Daoy (cell line): Measurements from ENCODE around the gene GNAZ. TPM values are rescaled to one million over a fixed set of nuclear protein-coding genes. Genes with fewer than 3 reads are reported as not detected.
"Not testable (repeated sequence)": the region's sequence is repeated elsewhere in the genome, so short reads cannot be mapped to it uniquely, and the experiment has no call there.

Source experiments
- DNase-seq: peaks from one replicate; pipeline ENCODE4 v3.0.0-alpha.2; 2015; ENCODE audit warnings: low read depth
- total RNA-seq: library from RNA; depleted of rRNA; stranded (reverse); fragments of >200 nt; shearing (Covaris generic); gene quantifications from 2 replicates; pipeline ENCODE4 v1.2.3, GENCODE V29; 2014; rRNA removed

Gene GNAZ
- 5.3 and 7.7 TPM in 2 replicates for total RNA-seq

DNA sequence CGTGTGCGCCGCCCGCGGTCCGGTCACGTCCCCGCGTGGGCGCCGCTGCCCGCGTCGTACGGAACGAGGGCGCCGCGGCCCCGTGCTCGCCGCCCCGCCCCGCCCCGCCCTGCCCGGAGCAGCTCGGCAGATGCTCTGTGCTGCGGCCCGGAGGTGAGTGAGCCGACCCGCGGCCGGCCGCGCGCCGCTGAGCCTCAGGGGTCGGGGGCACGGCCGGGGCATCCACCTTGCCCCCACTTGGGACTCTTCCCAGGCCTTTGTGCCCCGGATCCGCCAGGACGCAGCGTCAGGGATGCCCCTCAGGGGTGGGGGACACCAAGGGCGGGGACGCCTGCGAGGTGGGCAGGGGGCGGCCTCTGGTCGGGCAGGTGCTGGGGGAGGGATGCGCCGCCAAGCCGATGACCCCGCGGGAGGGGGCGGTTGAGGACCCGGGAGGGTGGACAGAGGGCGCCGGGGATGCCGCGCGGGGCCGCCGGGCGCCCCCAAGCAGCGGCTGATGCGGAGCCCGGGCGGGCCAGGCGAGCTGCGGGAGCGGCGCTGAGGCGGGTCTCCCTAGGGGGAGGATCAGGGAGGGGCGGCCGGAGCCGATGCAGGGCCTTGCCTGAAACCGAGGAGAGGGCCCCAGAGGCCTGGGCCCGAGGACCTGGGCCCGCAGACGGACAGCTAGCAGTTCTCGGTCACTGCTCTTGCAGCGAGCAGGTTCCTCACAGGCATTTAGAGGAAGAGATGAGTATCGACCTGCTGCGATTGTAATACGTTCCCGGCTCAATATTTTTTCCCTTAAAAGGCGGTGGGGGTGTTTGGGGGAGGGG is at the start of gene GNAZ:
Gene GNAZ (plus strand): TSS at position 102 of the 812 bp plus-strand sequence. CDS start 25,177 bp downstream, outside the sequence.
- peak; percentile 17 for DNase-seq

DNA sequence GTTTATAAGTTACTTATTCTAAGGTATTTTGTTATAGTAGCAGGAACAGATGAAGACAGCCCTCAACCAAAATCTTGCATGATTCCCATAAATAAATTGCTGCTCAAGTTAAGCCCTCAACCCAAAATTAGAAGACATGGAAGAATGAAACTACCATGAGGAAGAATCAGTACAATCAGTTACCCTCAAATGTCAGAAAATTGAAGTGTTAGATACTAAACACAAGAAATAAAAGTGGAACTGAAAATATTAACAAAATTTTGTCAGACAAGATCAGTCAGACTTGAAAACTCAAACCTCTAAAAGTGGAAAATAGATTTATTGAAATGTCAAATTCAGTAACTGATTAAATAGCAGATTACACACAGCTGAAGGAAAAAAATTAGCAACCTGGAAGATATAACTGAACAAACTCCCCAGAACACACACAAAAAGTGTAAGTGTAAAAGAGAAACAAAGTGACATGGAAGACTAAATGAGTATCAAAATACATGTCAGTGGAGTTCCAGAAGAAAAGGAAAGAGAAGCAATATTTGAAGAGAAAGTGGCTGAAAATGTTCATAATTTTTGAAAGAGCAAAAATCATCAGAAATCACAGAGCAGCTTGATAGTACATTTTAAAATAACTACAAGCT is 49.5 kb upstream of the GNAZ start:
- no peak for DNase-seq

DNA sequence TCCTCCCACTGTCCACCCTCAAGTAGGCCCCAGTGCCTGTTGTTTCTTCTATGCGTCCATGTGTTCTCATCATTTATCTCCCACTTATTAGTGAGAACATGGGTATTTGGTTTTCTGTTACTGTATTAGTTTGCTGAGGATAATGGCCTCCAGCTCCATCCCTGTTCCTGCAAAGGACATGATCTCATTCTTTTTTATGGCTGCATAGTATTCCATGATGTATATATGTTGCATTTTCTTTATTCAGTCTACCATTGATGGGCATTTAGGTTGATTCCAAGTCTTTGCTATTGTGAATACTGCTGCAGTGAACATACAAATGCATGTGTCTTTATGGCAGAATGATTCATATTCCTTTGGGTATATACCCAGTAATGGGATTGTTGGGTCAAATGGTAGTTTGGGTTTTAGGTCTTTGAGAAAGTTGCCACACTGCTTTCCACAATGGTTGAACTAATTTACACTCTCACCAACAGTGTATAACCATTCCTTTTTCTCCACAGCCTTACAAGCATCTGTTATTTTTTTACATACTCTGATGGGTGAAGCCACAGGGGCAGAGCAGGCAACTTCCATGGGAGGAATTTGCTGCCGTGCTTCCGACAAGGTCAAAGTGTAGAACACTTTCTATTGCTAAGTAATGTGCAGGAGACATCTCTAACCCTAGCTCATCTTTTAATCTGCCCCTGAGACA is 48.5 kb upstream of the GNAZ start:
- DNase-seq = not testable (repeated sequence)

DNA sequence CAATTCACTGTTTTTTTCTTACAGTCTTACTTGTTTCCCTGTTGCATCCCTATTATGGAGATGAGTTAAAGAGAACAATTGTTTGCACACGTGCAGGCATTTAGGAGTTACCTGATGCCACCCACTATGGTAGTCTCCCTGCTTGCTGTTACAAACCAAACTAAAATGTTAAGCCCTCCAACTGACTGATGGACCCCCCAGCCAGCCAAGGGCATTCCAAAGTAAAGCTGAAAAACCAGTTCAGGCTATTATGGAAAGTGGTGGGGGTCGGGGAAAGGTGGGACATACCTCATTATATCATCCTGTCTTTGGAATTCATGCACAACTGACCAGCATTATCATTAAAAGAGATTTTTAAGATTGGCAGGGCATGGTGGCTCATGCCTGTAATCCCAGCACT is 47.0 kb upstream of the GNAZ start:
- no peak for DNase-seq

GRCh38 chr22:23026777-23027176 is 43.5 kb upstream of the GNAZ start:
- no peak for DNase-seq

DNA sequence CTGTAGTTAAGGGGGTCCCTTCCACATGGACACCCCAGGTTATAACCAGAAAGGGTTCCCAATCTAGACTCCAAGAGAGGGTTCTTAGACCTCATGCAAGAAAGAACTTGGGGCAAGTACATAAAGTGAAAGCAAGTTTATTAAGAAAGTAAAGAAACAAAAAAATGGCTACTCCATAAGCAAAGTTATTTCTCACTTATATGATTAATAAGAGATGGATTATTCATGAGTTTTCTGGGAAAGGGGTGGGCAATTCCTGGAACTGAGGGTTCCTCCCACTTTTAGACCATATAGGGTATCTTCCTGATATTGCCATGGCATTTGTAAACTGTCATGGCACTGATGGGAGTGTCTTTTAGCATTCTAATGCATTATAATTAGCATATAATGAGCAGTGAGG is 42.5 kb upstream of the GNAZ start:
- DNase-seq = not testable (repeated sequence)

DNA sequence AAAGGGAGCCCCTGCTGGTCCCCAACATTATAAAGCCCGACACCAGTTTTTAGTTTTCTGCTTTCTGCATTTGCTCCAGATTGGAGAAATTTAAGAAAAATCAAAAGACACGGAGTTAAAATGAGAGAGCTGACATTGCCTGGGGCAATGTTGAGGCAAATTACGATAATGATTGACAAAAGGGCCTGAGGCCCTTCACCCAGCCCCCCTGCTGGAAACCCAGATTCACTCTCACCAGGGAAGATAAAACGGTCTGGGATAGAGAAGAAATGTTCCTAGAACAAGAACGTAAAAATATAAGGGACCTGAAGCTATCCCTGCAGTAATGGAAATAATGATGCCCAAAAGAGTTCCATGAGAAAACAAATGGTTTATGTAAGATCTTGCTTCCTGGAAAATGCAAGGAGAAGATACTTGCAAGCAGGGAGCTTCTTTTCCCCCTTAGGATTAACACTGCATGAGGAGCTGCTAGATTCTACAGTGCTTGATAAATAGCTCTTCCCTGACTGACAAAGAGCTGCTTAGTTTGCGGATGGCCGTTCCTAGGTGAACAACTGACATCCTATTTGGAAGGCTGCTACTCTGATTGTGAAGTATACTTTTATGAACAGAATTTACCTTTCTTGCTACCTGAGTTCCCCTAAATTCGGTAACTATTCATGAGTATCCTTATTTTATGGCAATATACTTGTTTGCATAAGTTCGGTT is 40.6 kb upstream of the GNAZ start:
- DNase-seq = no peak

- DNase-seq = no peak
Measured at GRCh38 chr22:23031381-23031780, 38.9 kb upstream of the GNAZ start.

DNA sequence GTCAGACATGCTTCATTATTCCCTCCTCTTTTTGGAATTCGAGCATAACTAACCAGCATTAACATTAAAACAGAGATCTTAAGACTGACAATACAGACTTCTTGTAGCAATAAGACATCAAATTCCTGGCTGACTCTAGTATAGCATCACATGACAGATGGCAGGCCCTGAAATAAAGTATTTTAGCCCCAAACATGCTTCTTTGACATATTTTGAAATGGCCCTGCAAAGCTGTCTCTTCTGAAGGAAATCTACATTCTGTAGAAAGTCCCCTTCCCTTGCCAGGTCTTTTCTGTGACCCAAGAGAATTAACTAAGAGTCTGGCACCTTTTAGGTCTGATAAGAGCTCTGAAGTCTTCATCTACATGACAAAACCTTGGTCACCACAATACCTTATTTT is 38.5 kb upstream of the GNAZ start:
- no peak for DNase-seq

DNA sequence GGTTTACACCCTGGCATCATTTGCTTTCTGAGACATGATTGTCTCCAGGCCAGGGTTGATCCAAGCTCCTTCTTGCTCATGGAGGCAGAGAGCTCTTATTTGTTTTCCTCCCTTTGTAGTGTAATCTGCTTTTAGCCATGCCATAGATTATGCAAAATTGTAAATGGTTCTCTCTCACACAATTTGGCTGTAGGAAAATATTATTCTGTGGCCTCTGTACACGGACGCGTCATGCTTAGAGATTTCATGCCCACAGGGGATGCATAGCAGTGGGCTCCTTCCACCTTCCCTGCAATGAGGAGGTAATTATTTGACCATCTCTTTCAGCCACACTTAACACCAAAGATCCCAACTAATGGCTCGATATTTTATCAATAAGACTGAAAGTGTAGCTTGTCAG is 37.7 kb upstream of the GNAZ start:
- no peak for DNase-seq

- no peak for DNase-seq
Measured at GRCh38 chr22:23033116-23033905, 37.0 kb upstream of the GNAZ start.

GRCh38 chr22:23034621-23035556 is 35.4 kb upstream of the GNAZ start:
- no peak for DNase-seq

DNA sequence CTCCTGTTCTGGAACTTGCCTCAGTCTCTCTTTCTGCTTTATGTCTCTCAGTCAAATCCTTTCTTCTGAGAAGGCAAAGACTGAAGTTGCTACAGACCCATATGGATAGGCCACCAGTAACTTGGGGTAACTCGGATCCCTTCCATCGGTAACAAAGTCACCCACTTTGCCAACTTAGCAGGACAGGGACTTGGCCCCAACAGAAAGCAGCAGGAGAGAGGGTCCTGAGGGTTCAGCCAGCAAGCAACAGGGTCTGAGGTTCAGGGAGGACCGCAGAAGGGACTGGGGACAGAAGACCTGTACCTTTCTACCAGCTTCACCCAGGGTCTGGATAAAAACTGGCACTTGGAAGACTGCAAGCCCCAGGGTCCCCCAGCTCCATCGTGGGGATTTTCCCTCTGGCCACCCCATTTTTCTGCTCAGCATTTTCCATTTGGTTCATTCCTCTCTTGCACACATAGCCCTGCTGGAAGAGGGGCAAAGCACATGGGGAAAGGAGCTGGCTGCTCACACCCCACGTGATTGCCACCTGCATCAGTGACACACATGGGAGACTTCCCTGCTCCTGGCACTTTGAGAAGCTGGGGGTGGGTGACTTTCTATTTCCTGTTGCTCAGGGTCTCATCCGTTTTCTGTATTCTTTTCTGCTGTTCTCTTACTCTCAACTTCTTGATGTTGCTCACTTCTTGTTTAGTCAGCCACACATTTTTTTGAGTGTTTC is 34.6 kb upstream of the GNAZ start:
- no peak for DNase-seq

DNA sequence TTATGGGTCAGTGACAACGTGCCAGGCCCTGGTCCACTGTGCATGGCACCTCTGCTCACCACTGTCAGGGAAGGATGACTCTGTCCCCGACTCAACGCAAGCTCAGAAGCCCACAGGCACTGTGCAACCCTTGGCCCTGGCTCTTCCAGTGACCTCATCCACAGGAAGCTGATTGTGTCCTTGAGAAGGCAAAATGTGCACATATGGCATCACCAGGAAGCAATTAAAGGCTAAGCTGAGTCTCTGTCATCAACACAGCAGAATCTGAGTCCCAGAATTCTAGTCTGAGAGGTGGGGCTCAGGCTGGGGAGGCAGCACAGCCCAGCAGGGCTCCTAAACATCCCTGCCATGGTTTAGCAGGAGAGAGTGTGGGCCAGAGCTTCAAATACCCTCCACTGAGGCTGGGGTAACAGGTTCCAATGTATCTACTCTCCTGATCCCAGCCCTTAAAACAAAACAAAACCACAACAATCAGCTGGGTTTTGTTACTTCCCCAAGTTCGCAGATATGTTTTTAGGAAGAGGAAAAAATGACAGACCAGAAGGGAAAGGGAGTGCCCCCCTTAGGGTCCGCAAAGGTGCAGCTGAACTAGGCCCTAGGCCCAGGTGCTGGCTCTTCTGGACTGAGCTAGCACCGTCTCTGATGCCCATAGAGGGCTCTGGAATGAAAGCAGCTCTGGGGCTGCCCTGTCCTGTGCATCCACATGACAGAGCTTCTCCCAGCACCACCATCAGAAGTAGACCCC is 33.5 kb upstream of the GNAZ start:
- DNase-seq = peak; percentile 80

DNA sequence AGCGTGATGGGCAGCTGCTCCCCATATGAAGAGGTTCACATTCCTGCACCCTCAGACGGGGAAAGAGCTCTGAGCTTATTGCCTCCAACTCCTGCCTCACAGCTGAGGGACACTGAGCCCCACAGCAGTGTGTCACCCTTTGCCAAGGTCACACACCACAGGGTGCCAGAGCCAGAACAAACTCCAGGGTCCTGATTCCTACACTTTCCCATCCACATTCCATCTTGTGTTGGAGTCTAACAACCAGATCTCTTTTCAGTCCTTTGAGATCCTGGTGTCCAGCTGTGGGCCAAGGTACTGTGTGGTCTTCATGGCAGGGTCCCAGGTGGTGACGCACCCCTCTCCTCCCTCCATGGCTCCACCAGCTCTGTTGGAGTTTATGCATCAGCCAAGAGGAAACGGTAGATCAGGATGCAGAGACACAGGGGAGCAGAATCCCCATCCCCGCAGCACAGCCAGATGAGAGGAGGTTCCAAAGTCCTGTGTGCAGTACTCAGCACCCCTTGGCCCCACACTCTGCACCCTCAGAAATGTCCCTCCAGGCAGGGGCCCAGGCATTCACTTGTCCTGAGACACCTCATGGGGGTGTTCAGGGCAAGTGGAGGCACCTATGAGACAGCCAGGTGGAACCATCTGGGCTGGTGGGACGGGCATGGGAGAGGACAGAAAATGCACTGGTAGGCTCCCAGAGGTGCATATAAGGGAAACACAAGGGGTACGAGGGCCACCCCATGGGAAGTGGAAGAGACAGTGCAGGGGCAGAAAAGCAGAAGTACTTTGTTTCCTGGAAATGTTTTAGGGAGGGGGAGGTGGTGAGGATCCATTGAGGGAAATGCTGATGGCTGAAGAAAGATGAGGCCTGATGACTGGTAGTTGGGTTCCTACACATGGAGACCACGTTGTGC is 32.6 kb upstream of the GNAZ start:
- no peak for DNase-seq

DNA sequence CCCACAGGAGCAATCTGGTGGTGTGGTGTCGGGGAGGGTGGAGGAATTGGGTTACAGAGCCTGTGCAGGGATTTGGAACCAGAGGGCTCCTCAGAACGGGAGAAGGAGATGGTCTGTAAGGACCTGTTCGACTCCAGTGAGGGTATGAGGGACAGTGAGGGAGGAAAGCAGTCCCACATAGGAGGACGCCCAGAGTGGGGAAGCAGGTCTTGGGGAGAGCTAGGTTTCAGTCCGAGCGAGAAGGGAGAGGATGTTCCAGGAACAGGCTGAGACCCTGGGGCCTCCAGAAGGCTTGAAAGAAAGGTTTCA is 32.0 kb upstream of the GNAZ start:
- no peak for DNase-seq

DNA sequence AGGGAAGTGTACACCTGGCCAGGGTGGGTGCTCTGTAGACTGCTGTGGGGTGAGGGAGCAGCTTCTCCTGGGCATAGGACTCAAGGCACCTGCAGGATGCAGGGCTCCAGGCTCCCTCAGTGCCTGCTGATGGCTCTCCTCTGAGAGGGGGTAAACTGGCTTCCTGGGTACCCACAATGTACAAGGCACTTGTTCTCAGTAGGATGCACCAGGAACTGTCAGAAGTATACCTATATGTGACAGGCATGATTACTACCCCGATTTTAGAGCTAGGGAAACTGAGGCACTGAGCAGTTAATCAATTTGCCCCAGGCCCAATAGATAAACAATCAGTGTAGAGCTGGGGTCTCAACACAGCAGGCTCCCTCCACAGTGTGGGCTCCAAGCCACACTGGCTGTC is 31.4 kb upstream of the GNAZ start:
- DNase-seq = no peak

DNA sequence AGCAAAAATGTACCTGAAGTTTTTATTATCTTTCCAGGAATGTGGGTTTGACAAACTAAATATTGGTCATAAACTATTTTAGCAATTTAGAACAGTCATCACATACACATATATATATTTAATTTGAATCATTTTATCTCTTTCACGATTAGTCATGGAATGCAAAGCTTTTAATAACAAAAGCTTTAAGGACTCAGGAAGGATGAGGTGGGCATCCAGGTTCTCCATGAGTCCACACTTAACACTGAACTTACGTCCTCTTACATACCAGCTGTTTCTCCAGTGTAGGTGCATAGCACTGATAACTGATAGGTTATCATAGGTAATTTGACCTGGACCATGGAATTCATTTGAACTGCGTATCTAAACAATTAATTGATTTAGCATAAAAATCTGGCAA is 28.1 kb upstream of the GNAZ start:
- DNase-seq = no peak
